HG03039 (cell line): ENCODE results near the gene KMT2E.
A peak's percentile ranks its signal among the peaks of the same experiment; 100 is the strongest.

Experiments used
- ATAC-seq: cut with Tn5 transposase; IDR thresholded peaks from one replicate; pipeline ENCODE4 v1.9.1; 2021; ENCODE audit warnings: mild to moderate bottlenecking, moderate library complexity; ENCODE audit not compliant: unreplicated experiment

KMT2E gene

GRCh38 chr7:105060923-105061322, 46.9 kb downstream of the KMT2E start:
- no peak for ATAC-seq

- ATAC-seq = no peak
Measured at GRCh38 chr7:105065104-105065503, 51.1 kb downstream of the KMT2E start.

GRCh38 chr7:105067691-105068090, 53.7 kb downstream of the KMT2E start:
- ATAC-seq = no peak

- ATAC-seq = no peak
Measured at GRCh38 chr7:105068886-105069285, 54.9 kb downstream of the KMT2E start.

GRCh38 chr7:105073143-105073542, 59.1 kb downstream of the KMT2E start:
- no peak for ATAC-seq

- no peak for ATAC-seq
Measured at GRCh38 chr7:105079348-105079747, 65.3 kb downstream of the KMT2E start.

GRCh38 chr7:105084581-105084980, 70.6 kb downstream of the KMT2E start:
- no peak for ATAC-seq

GRCh38 chr7:105086850-105087249, 72.8 kb downstream of the KMT2E start:
- no peak for ATAC-seq

- no peak for ATAC-seq
Measured at GRCh38 chr7:105087981-105088380, 74.0 kb downstream of the KMT2E start.

- ATAC-seq = no peak
Measured at GRCh38 chr7:105088456-105088855, 74.5 kb downstream of the KMT2E start.

- no peak for ATAC-seq
Measured at GRCh38 chr7:105094966-105095365, 81.0 kb downstream of the KMT2E start.

- no peak for ATAC-seq
Measured at GRCh38 chr7:105096306-105096705, 82.3 kb downstream of the KMT2E start.

GRCh38 chr7:105097619-105098018, 83.6 kb downstream of the KMT2E start:
- no peak for ATAC-seq

GRCh38 chr7:105098863-105099515, 85.0 kb downstream of the KMT2E start:
- ATAC-seq = peak; percentile 77

GRCh38 chr7:105101864-105102263, 87.9 kb downstream of the KMT2E start:
- no peak for ATAC-seq

- ATAC-seq = no peak
Measured at GRCh38 chr7:105102557-105103352, 88.8 kb downstream of the KMT2E start.

- no peak for ATAC-seq
Measured at GRCh38 chr7:105105579-105105978, 91.6 kb downstream of the KMT2E start.

- no peak for ATAC-seq
Measured at GRCh38 chr7:105106473-105106872, 92.5 kb downstream of the KMT2E start.

GRCh38 chr7:105107458-105107857, 93.5 kb downstream of the KMT2E start:
- no peak for ATAC-seq

GRCh38 chr7:105112440-105113418, 98.7 kb downstream of the KMT2E start:
- ATAC-seq = no peak
